ENCODE results near the gene SULT2A1. TPM values are rescaled to one million over a fixed set of nuclear protein-coding genes. Genes with fewer than 3 reads are reported as not detected.

SULT2A1 gene
- total RNA-seq, 1 donor from 2014 or later = not detected

DNA sequence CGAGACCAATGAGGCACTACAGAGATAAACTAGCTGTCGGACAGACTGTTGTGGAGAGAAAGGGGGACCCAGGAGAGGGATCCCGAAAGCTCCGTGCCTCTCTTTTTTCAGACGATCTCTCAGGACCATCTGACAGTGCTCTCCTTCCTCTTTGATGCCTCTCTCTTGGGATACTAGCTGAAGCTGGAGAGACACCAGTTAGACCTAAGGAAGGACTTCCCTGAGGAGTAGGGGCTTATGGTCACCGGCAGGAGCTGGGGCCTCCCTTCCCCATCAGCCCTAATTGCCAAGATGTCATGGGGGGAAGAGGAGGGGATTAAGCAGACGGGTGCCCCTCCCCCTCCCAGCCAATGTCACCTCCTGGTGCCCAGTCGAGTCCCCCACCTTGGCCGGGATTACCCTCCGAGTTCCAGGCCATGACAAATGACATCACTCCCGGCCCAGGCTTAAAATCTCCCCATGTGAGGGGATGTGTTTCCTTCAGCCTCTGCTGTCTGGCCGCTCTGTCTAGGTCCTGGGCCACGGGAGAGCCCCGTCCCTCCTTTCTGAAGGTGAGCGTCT lies 64.6 kb downstream of the SULT2A1 start, which contains the start of gene CRX:
Gene CRX, plus strand, starts transcription at position 478 of the 561 bp plus-strand sequence. CDS start 12,507 bp downstream, outside the sequence.
- Mint-ChIP-seq H3K9me3 (ENCODE audit: unreplicated experiment) (no peaks in the 10 kb centered on the region), H3K4me3 (ENCODE audit: unreplicated experiment) (no peak within 1 kb of the TSS), H3K36me3 (ENCODE audit: low read depth, unreplicated experiment) (no peaks in the 10 kb centered on the region), H3K4me1 (ENCODE audit: unreplicated experiment) (no peaks in the 10 kb centered on the region), H3K27me3 (ENCODE audit: unreplicated experiment) (peaks cover 18% of the 10 kb centered on the region), H3K27ac (ENCODE audit: unreplicated experiment) (no peak within 1 kb of the TSS)
- TF ChIP-seq, protein P1, sequence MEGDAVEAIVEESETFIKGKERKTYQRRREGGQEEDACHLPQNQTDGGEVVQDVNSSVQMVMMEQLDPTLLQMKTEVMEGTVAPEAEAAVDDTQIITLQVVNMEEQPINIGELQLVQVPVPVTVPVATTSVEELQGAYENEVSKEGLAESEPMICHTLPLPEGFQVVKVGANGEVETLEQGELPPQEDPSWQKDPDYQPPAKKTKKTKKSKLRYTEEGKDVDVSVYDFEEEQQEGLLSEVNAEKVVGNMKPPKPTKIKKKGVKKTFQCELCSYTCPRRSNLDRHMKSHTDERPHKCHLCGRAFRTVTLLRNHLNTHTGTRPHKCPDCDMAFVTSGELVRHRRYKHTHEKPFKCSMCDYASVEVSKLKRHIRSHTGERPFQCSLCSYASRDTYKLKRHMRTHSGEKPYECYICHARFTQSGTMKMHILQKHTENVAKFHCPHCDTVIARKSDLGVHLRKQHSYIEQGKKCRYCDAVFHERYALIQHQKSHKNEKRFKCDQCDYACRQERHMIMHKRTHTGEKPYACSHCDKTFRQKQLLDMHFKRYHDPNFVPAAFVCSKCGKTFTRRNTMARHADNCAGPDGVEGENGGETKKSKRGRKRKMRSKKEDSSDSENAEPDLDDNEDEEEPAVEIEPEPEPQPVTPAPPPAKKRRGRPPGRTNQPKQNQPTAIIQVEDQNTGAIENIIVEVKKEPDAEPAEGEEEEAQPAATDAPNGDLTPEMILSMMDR (IDR thresholded peaks at IDR 0.05; ENCODE audit: unreplicated experiment) = no peak
- DNase-seq (ENCODE audit: low spot score) = no peak

Other genes starting within 250 kb of the SULT2A1 start
- gene EHD2, start 172.9 kb downstream of the SULT2A1 start, total RNA-seq (ENCODE audit: unreplicated experiment) = 81.5 TPM
- 324 TPM for gene NOP53, start 140.8 kb downstream of the SULT2A1 start, total RNA-seq (ENCODE audit: unreplicated experiment)
- gene SELENOW, start 107.6 kb downstream of the SULT2A1 start, total RNA-seq (ENCODE audit: unreplicated experiment) = 791 TPM
- not detected for gene TPRX1, start 81.8 kb downstream of the SULT2A1 start, total RNA-seq (ENCODE audit: unreplicated experiment)
- not detected for gene CRX, start 64.4 kb downstream of the SULT2A1 start, total RNA-seq (ENCODE audit: unreplicated experiment)
- gene TPRX2, start 27.1 kb downstream of the SULT2A1 start, total RNA-seq (ENCODE audit: unreplicated experiment) = not detected
- not detected for gene BSPH1, start 105.9 kb upstream of the SULT2A1 start, total RNA-seq (ENCODE audit: unreplicated experiment)
- not detected for gene ELSPBP1, start 108.3 kb upstream of the SULT2A1 start, total RNA-seq (ENCODE audit: unreplicated experiment)
- gene CABP5, start 157.8 kb upstream of the SULT2A1 start, total RNA-seq (ENCODE audit: unreplicated experiment) = not detected
- gene PLA2G4C, start 224.5 kb upstream of the SULT2A1 start, total RNA-seq (ENCODE audit: unreplicated experiment) = 1.1 TPM

Measured in endothelial cell (in vitro differentiated cells).